HEK293 (cell line): ENCODE data around the gene NFIC.
A peak's percentile ranks its signal among the peaks of the same experiment; 100 is the strongest.

Source experiments
- CTCF ChIA-PET: fragments of 350-600 bp; formaldehyde crosslinking; extraction: SDS; loops from one replicate; lab custom pipeline; 2021; ENCODE audit warnings: antibody characterized with exemption; lab: Yijun Ruan, JAX
- POLR2A ChIA-PET: fragments of 300-600 bp; formaldehyde crosslinking; extraction: SDS; loops from one replicate; lab custom pipeline; 2020; ENCODE audit warnings: antibody characterized with exemption, inconsistent platforms; lab: Yijun Ruan, JAX
- H3K27ac ChIP-seq: fragments of 200-500 bp; sonication (Bioruptor generic); 2 replicates; pipeline ENCODE4 v1.5.1; 2014; ENCODE audit warnings: low read depth, low read length, control low read depth, inconsistent platforms; ENCODE audit errors: extremely low read depth
- H3K36me3 ChIP-seq, 2 experiments: fragments of 200-500 bp in 1 of 2; sonication (Bioruptor generic) in 1 of 2; 1 replicate in 1 of 2; 2 replicates in 1 of 2; pipeline ENCODE4 v1.5.1; 2014 to 2017; ENCODE audit warnings: inconsistent platforms in 2 of 2, low read length in 2 of 2; ENCODE audit not compliant: control insufficient read depth in 2 of 2, insufficient read depth in 1 of 2
- H3K4me1 ChIP-seq: fragments of 200-500 bp; sonication (Bioruptor generic); 2 replicates; pipeline ENCODE4 v1.5.1; 2014; ENCODE audit warnings: mild to moderate bottlenecking, low read length, inconsistent platforms; ENCODE audit not compliant: control insufficient read depth, insufficient read depth
- H3K4me3 ChIP-seq: 2 replicates; pipeline ENCODE4 v1.5.1; 2011; ENCODE audit warnings: low read depth, mild to moderate bottlenecking, control low read depth, low read length, moderate library complexity
- H3K9me3 ChIP-seq: fragments of 200-500 bp; sonication (Bioruptor generic); 2 replicates; pipeline ENCODE4 v1.5.1; 2014; ENCODE audit warnings: low read depth, low read length, inconsistent platforms; ENCODE audit not compliant: control insufficient read depth, insufficient read depth
- BCL11A ChIP-seq: fragments of 450-650 bp; formaldehyde crosslinking; IDR thresholded peaks from 2 replicates; pipeline ENCODE4 v1.5.1; 2016; ENCODE audit warnings: low read depth, missing biosample characterization, missing genetic modification characterization
- FEZF1 ChIP-seq: fragments of 450-650 bp; formaldehyde crosslinking; IDR thresholded peaks from 2 replicates; pipeline ENCODE4 v1.5.1; 2016; ENCODE audit warnings: missing biosample characterization, missing genetic modification characterization
- RBAK ChIP-seq: fragments of 450-650 bp; formaldehyde crosslinking; IDR thresholded peaks from 2 replicates; pipeline ENCODE4 v1.5.1; 2016; ENCODE audit warnings: missing biosample characterization, missing genetic modification characterization
- ZNF155 ChIP-seq: fragments of 450-650 bp; formaldehyde crosslinking; IDR thresholded peaks from 2 replicates; pipeline ENCODE4 v1.5.1; 2016; ENCODE audit warnings: missing biosample characterization, missing genetic modification characterization
- ZNF16 ChIP-seq: fragments of 450-650 bp; formaldehyde crosslinking; IDR thresholded peaks from 2 replicates; pipeline ENCODE4 v1.5.1; 2016; ENCODE audit warnings: low read depth, missing biosample characterization, missing genetic modification characterization
- ZNF221 ChIP-seq: fragments of 450-650 bp; formaldehyde crosslinking; IDR thresholded peaks from 2 replicates; pipeline ENCODE4 v1.5.1; 2017; ENCODE audit warnings: missing biosample characterization, missing genetic modification characterization, borderline replicate concordance
- ZNF266 ChIP-seq: fragments of 450-650 bp; formaldehyde crosslinking; IDR thresholded peaks from 2 replicates; pipeline ENCODE4 v1.5.1; 2016; ENCODE audit warnings: missing biosample characterization, missing genetic modification characterization, low read depth
- ZNF558 ChIP-seq: fragments of 450-650 bp; formaldehyde crosslinking; IDR thresholded peaks from 2 replicates; pipeline ENCODE4 v1.5.1; 2016; ENCODE audit warnings: missing biosample characterization, missing genetic modification characterization
- ZNF623 ChIP-seq: fragments of 450-650 bp; formaldehyde crosslinking; IDR thresholded peaks from 2 replicates; pipeline ENCODE4 v1.5.1; 2016; ENCODE audit warnings: missing biosample characterization, missing genetic modification characterization
- ZNF658 ChIP-seq: fragments of 450-650 bp; formaldehyde crosslinking; IDR thresholded peaks from 2 replicates; pipeline ENCODE4; 2016; ENCODE audit warnings: missing biosample characterization, missing genetic modification characterization
- ZNF707 ChIP-seq: fragments of 450-650 bp; formaldehyde crosslinking; IDR thresholded peaks from 2 replicates; pipeline ENCODE4 v1.5.1; 2016; ENCODE audit warnings: missing biosample characterization, missing genetic modification characterization
- ZNF76 ChIP-seq: fragments of 450-650 bp; formaldehyde crosslinking; IDR thresholded peaks from 2 replicates; pipeline ENCODE4; 2016; ENCODE audit warnings: low read depth, missing biosample characterization, missing genetic modification characterization, borderline replicate concordance
- ZNF768 ChIP-seq: fragments of 450-650 bp; formaldehyde crosslinking; IDR thresholded peaks from 2 replicates; pipeline ENCODE4 v1.5.1; 2018; ENCODE audit warnings: missing biosample characterization, mild to moderate bottlenecking, missing genetic modification characterization
- TF ChIP-seq, protein P1 (sequence below): fragments of 450-650 bp; formaldehyde crosslinking; IDR thresholded peaks from 2 replicates; pipeline ENCODE4 v1.5.1; 2016; ENCODE audit warnings: missing biosample characterization, missing genetic modification characterization
- TF ChIP-seq, protein P2 (sequence below): fragments of 450-650 bp; formaldehyde crosslinking; IDR thresholded peaks from 2 replicates; pipeline ENCODE4 v1.5.1; 2016; ENCODE audit warnings: missing biosample characterization, missing genetic modification characterization
- TF ChIP-seq, protein P3 (sequence below): fragments of 450-650 bp; formaldehyde crosslinking; IDR thresholded peaks from 2 replicates; pipeline ENCODE4 v1.5.1; 2017; ENCODE audit warnings: missing biosample characterization, missing genetic modification characterization
- TF ChIP-seq, protein P4 (sequence below): fragments of 450-650 bp; formaldehyde crosslinking; IDR thresholded peaks from 2 replicates; pipeline ENCODE4 v1.5.1; 2017; ENCODE audit warnings: missing biosample characterization, missing genetic modification characterization
- TF ChIP-seq, protein P5 (sequence below): fragments of 450-650 bp; formaldehyde crosslinking; IDR thresholded peaks from 2 replicates; pipeline ENCODE4 v1.5.1; 2016; ENCODE audit warnings: missing biosample characterization, missing genetic modification characterization
- TF ChIP-seq, protein P6 (sequence below): fragments of 450-650 bp; formaldehyde crosslinking; IDR thresholded peaks from 2 replicates; pipeline ENCODE4 v1.5.1; 2016; ENCODE audit warnings: missing biosample characterization, missing genetic modification characterization

NFIC gene

DNA sequence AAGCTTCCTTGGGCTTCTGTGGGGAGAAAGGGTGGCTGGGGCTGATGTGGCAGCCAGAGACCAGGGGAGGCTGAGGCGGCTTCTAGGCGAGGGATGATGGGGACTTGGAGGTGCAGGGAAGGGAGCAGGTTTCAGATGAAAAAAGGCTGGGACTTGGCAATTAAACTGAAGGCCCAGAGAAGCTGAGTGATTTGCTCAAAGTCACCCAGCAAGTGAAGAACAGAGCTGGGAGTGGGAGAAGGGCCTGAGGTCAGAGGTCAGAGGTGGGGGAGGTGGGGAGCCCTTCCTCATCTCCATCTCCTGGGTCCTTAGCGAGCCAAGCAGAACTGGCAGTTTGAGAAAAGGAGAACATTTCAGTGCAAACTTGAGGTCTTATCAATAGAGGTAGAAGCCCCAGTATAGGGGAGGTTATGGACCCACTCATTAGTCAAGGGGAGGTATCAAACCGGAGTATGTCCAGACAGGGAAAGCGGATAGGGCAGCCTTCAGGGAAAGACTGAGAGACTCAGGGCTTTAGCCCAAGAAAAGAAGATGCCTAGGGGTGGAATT, 49.6 kb upstream of the NFIC start:
- POLR2A ChIA-PET, result no interaction called here
- CTCF ChIA-PET, result interaction anchor here (0.6 to 2.0 kb wide), 5 partner anchors 10 to 228 kb away, joined by 3 to 11 read pairs (median 6); no protein-coding TSS in a partner anchor
- TF ChIP-seq, protein P1, sequence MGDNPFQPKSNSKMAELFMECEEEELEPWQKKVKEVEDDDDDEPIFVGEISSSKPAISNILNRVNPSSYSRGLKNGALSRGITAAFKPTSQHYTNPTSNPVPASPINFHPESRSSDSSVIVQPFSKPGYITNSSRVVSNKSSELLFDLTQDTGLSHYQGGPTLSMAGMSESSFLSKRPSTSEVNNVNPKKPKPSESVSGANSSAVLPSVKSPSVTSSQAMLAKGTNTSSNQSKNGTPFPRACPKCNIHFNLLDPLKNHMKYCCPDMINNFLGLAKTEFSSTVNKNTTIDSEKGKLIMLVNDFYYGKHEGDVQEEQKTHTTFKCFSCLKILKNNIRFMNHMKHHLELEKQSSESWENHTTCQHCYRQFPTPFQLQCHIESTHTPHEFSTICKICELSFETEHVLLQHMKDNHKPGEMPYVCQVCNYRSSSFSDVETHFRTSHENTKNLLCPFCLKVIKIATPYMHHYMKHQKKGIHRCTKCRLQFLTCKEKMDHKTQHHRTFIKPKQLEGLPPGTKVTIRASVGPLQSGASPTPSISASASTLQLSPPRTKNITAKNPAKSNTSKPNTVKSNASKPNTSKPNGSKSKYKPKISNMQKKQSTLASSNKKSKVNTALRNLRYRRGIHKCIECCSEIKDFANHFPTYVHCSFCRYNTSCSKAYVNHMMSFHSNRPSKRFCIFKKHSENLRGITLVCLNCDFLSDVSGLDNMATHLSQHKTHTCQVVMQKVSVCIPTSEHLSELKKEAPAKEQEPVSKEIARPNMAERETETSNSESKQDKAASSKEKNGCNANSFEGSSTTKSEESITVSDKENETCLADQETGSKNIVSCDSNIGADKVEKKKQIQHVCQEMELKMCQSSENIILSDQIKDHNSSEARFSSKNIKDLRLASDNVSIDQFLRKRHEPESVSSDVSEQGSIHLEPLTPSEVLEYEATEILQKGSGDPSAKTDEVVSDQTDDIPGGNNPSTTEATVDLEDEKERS (tag by site-specific recombination), result peak; percentile 12; the same call in 1 of the 2 replicates
- TF ChIP-seq ZNF658 (tag by site-specific recombination) (no peak), ZNF768 (peak; percentile 73)
- TF ChIP-seq, all 188 proteins: peak for 2
- Histone ChIP-seq H3K4me1 (no peaks in the 10 kb centered on the region), H3K9me3 (no peaks in the 10 kb centered on the region), H3K36me3 (no peaks in the 10 kb centered on the region), H3K27ac (no peak overlapping the region), H3K4me3 (no peak overlapping the region)

DNA sequence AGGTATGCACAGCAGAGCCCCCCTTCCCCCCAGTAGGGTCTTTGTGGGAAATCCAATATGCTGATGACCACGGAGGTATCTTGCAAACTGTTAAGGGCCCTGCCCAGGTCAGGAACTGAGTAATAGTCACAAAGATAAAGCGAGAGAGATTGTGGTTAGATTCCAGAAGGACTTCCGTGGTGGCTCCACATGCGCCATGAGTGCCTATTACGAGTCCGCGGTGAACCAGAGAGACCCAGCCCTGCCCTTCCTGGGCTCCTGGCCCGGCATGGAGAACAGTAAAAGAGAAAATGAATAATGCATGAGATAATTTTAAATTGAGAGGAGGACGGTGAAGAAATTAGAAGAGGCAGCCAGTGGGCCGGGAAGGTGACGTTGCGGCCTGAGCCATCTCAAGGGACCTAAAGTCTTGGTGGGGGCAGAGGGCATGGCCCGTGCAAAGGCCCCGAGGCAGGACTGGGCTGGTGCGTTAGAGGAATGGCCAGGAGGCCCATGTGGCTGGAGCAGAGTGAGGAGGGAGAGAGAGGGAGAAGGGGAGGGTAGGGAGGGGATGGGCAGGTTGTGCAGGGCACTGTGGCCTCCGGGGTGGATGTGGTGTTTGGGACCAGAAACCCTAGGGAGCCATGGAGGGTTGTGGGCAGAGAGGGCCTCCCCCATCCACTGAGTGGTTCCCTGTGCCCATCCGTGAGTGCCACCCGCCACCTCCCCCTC, 46.6 kb upstream of the NFIC start:
- POLR2A ChIA-PET, result no interaction called here
- Histone ChIP-seq H3K4me1 (no peaks in the 10 kb centered on the region), H3K4me3 (no peak overlapping the region), H3K9me3 (no peaks in the 10 kb centered on the region), H3K27ac (no peak overlapping the region), H3K36me3 (no peaks in the 10 kb centered on the region)
- CTCF ChIA-PET, result interaction anchor here (0.6 kb wide), 1 partner anchor 141 kb away, joined by 4 read pairs; no protein-coding TSS in a partner anchor
- TF ChIP-seq, protein P2, sequence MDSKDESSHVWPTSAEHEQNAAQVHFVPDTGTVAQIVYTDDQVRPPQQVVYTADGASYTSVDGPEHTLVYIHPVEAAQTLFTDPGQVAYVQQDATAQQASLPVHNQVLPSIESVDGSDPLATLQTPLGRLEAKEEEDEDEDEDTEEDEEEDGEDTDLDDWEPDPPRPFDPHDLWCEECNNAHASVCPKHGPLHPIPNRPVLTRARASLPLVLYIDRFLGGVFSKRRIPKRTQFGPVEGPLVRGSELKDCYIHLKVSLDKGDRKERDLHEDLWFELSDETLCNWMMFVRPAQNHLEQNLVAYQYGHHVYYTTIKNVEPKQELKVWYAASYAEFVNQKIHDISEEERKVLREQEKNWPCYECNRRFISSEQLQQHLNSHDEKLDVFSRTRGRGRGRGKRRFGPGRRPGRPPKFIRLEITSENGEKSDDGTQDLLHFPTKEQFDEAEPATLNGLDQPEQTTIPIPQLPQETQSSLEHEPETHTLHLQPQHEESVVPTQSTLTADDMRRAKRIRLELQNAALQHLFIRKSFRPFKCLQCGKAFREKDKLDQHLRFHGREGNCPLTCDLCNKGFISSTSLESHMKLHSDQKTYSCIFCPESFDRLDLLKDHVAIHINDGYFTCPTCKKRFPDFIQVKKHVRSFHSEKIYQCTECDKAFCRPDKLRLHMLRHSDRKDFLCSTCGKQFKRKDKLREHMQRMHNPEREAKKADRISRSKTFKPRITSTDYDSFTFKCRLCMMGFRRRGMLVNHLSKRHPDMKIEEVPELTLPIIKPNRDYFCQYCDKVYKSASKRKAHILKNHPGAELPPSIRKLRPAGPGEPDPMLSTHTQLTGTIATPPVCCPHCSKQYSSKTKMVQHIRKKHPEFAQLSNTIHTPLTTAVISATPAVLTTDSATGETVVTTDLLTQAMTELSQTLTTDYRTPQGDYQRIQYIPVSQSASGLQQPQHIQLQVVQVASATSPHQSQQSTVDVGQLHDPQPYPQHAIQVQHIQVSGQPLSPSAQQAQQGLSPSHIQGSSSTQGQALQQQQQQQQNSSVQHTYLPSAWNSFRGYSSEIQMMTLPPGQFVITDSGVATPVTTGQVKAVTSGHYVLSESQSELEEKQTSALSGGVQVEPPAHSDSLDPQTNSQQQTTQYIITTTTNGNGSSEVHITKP (tag by site-specific recombination), result no peak
- no peak for TF ChIP-seq ZNF707 (tag by site-specific recombination)
- TF ChIP-seq ZNF16, result peak; percentile 84
- TF ChIP-seq, protein P3, sequence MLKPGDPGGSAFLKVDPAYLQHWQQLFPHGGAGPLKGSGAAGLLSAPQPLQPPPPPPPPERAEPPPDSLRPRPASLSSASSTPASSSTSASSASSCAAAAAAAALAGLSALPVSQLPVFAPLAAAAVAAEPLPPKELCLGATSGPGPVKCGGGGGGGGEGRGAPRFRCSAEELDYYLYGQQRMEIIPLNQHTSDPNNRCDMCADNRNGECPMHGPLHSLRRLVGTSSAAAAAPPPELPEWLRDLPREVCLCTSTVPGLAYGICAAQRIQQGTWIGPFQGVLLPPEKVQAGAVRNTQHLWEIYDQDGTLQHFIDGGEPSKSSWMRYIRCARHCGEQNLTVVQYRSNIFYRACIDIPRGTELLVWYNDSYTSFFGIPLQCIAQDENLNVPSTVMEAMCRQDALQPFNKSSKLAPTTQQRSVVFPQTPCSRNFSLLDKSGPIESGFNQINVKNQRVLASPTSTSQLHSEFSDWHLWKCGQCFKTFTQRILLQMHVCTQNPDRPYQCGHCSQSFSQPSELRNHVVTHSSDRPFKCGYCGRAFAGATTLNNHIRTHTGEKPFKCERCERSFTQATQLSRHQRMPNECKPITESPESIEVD (tag by site-specific recombination), result no peak
- no peak for TF ChIP-seq ZNF266 (tag by site-specific recombination)
- TF ChIP-seq ZNF623 (tag by site-specific recombination), result peak; percentile 97
- TF ChIP-seq, protein P4, sequence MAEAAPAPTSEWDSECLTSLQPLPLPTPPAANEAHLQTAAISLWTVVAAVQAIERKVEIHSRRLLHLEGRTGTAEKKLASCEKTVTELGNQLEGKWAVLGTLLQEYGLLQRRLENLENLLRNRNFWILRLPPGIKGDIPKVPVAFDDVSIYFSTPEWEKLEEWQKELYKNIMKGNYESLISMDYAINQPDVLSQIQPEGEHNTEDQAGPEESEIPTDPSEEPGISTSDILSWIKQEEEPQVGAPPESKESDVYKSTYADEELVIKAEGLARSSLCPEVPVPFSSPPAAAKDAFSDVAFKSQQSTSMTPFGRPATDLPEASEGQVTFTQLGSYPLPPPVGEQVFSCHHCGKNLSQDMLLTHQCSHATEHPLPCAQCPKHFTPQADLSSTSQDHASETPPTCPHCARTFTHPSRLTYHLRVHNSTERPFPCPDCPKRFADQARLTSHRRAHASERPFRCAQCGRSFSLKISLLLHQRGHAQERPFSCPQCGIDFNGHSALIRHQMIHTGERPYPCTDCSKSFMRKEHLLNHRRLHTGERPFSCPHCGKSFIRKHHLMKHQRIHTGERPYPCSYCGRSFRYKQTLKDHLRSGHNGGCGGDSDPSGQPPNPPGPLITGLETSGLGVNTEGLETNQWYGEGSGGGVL (tag by site-specific recombination), result peak; percentile 58
- no peak for TF ChIP-seq ZNF558 (tag by site-specific recombination)
- TF ChIP-seq ZNF155 (tag by site-specific recombination), result no peak
- TF ChIP-seq, protein P5, sequence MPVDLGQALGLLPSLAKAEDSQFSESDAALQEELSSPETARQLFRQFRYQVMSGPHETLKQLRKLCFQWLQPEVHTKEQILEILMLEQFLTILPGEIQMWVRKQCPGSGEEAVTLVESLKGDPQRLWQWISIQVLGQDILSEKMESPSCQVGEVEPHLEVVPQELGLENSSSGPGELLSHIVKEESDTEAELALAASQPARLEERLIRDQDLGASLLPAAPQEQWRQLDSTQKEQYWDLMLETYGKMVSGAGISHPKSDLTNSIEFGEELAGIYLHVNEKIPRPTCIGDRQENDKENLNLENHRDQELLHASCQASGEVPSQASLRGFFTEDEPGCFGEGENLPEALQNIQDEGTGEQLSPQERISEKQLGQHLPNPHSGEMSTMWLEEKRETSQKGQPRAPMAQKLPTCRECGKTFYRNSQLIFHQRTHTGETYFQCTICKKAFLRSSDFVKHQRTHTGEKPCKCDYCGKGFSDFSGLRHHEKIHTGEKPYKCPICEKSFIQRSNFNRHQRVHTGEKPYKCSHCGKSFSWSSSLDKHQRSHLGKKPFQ (tag by site-specific recombination), result no peak
- no peak for TF ChIP-seq ZNF76 (tag by site-specific recombination)
- no peak for TF ChIP-seq RBAK (tag by site-specific recombination)
- TF ChIP-seq ZNF221 (tag by site-specific recombination), result no peak
- TF ChIP-seq ZNF658 (tag by site-specific recombination), result no peak
- TF ChIP-seq, protein P6, sequence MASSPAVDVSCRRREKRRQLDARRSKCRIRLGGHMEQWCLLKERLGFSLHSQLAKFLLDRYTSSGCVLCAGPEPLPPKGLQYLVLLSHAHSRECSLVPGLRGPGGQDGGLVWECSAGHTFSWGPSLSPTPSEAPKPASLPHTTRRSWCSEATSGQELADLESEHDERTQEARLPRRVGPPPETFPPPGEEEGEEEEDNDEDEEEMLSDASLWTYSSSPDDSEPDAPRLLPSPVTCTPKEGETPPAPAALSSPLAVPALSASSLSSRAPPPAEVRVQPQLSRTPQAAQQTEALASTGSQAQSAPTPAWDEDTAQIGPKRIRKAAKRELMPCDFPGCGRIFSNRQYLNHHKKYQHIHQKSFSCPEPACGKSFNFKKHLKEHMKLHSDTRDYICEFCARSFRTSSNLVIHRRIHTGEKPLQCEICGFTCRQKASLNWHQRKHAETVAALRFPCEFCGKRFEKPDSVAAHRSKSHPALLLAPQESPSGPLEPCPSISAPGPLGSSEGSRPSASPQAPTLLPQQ (tag by site-specific recombination), result no peak
- TF ChIP-seq BCL11A, result no peak
- TF ChIP-seq FEZF1 (tag by site-specific recombination), result no peak
